ENCODE measurements around the gene ALPL.

ALPL gene

DNA sequence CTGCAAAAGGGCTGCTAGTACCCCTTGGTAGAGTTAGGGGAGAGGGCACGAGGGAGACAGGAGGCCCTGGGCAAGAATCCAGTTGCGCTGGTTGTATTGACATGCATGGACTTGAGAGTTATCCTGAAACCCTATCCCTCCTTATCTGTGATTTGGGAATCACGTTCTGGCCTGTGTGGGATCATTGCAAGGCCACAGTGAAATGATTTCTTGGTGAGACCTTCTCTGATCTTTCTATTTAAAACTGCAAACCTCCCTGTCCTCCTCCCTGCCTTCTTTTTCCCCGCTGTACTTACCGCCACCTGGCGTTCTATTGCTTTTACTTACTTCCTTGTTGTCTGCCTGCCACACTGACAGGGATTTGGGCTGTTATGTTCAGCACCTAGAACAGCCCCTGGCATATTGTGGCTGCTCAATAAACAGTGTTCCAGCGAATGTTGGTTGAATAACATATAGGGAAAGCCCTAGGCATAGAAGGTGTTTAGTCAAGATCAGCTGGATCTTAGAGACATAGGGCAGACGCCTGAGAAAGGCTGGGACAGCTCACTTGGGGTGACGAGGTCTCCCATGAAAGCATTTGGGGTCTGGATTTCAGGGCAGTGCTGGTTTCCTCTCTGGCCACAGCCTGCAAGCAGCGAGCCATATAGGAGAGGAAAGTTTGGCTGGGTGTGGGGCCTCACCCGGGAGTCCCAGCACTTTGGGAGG, 25.6 kb downstream of the ALPL start:
- Mint-ChIP-seq H3K4me3 (no peak overlapping the region), H3K27ac (no peak overlapping the region), H3K4me1 (no peaks in the 10 kb centered on the region), H3K36me3 (peaks cover under 1% of the 10 kb centered on the region), H3K9me3 (no peaks in the 10 kb centered on the region)
- DNase-seq (ENCODE audit: low spot score in 2 of 2): no peak
- no peak for ATAC-seq

DNA sequence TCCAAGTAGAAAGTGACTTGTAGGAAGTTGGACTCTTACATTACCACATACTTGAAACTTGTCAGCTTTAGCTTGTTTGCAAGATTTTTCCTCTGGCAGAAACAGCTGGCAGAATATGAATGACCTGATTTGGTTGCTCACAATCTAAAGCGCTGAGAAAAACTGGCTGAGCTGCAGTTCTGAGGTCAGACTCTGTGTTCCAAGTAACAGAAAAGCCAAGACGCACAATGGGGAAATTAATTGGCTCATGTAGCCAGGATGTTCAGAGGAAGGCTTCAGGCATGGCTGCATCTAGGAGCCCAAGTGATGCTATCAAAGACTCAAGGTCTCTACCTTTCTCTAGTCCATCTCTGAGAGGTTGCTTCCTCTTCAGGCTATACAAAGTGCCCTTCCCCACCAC, 27.0 kb downstream of the ALPL start:
- Mint-ChIP-seq H3K4me3 (no peak overlapping the region), H3K36me3 (no peaks in the 10 kb centered on the region), H3K4me1 (no peaks in the 10 kb centered on the region), H3K27ac (no peak overlapping the region), H3K9me3 (no peaks in the 10 kb centered on the region)
- no peak for ATAC-seq
- DNase-seq (ENCODE audit: low spot score in 2 of 2): no peak

DNA sequence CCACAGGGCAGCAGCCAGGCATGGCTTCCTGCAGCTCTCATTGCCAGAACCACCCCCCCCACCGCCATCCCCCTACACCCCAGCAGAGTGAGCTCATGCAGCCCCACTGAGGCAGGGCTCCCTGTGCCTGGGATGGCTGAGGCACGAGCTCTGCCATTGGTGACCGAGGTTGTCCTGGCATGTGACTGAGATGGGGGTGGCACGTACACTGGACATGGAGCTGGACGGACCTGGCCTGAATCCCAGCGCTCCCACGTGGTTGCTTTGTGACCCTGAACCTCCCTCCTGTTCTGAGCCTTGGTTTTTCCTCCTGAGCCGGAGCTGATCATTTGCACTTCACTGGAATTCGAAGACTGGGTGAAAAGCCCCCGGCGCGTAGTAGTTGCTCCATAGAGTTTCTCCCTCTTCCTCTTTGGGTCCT, 28.3 kb downstream of the ALPL start:
- no peak for ATAC-seq
- Mint-ChIP-seq H3K36me3 (no peaks in the 10 kb centered on the region), H3K4me1 (no peaks in the 10 kb centered on the region), H3K4me3 (no peak overlapping the region), H3K27ac (no peak overlapping the region), H3K9me3 (no peaks in the 10 kb centered on the region)
- no peak for DNase-seq (ENCODE audit: low spot score in 2 of 2)

DNA sequence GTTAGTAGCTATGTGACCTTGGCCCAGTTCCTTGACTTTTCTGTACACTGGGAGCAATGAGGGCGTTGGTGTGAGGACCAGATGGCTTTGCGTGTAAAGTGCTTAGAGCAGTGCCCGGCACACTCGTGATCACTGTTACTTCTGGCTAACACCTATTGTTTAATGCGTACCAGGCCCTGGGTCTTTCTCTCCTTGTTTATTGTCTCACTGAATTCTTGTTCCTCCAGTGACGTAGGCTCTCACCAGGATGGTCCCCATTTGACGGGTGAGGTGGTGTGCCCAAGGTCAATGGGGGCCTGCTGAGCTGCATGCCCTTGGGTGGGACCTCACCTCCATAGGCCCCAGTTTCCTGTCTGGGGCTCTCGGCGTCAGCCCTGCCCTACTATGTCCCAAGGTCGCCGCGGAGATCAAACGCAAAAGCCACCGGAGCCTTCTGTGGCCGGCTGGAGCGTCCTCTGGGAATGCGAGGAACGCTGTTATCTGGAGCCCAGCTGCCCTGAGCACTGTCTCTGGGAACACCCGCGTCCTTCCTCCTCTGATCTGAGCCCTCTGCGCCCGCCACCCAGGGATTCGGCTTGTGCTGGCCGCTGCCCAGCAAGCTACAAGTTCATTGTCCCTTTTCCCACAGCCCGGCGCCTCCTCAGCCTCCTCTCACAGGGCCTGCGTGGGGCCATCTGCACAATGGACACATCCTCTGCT, 28.9 kb downstream of the ALPL start:
- Mint-ChIP-seq H3K4me3 (no peak overlapping the region), H3K4me1 (no peaks in the 10 kb centered on the region), H3K9me3 (no peaks in the 10 kb centered on the region), H3K27ac (no peak overlapping the region), H3K36me3 (no peaks in the 10 kb centered on the region)
- no peak for ATAC-seq
- DNase-seq (ENCODE audit: low spot score in 2 of 2): no peak

DNA sequence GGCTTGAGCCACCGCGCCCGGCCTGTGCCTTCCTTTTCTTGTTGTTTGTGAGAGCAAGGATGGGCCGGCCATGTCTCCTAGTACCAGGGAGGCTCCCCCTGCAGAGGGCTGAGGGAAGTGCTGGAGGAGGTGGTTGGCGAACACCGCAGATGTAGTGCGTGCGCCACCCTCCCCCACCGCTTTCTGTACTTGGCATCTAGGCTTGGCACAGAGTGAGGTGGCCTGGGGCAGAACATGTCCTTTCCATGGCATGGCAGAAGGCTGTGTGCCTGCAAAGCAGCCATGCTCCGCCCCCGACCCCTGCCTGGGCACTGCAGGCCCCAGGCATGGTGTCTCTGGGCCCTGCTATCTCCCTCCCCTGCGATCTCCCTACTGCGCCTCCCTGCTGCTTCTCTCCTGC, 30.7 kb downstream of the ALPL start:
- no peaks in the 10 kb centered on the region for H3K4me1 Mint-ChIP-seq
- H3K9me3 Mint-ChIP-seq: no peaks in the 10 kb centered on the region
- H3K36me3 Mint-ChIP-seq: no peaks in the 10 kb centered on the region
- no peak overlapping the region for H3K4me3 Mint-ChIP-seq
- ATAC-seq: no peak
- no peak overlapping the region for H3K27ac Mint-ChIP-seq
- no peak for DNase-seq (ENCODE audit: low spot score in 2 of 2)

DNA sequence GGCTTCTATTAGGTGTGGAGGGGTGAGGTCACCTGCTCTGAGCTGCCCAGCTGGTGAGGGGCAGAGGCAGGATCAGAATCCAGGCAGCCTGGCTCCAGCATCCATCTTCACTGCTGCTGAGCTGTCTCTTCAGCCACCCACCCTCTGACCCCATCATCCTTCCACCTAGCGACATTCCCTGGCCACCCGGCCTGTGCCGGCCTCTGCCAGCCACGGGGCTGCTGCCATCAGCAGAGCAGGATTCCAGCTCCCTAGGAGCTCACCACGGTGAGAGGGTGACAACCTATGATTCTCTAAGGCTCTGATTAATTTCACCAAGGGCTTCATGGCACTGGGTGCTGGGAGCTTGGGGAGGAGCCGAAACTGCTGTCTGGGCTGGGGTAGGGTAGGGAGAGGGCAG, 32.1 kb downstream of the ALPL start:
- Mint-ChIP-seq H3K36me3 (no peaks in the 10 kb centered on the region), H3K4me1 (no peaks in the 10 kb centered on the region), H3K4me3 (no peak overlapping the region), H3K27ac (no peak overlapping the region), H3K9me3 (no peaks in the 10 kb centered on the region)
- DNase-seq (ENCODE audit: low spot score in 2 of 2): no peak
- ATAC-seq: no peak

DNA sequence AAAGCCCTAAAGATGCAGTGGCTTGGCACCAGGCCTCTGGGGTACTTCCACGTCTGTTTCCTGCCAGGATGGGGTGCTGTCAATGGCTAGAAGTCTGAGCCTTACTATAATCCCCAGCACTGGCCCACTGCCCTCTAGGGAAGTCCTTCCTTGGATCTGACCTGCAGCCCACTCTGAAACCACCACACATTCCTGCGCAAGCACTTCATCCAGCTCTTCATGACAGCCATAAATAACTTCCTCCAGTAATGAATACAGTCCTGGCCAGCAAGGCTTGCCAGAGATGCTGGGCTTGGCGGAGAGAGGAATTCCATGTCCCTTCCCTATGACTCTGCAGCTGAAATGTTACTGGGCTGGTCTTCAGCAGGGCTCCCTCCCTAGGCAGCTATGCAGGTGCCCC, 32.6 kb downstream of the ALPL start:
- DNase-seq (ENCODE audit: low spot score in 2 of 2) (no peak), ATAC-seq (no peak)
- no peaks in the 10 kb centered on the region for H3K4me1 Mint-ChIP-seq
- no peaks in the 10 kb centered on the region for H3K9me3 Mint-ChIP-seq
- H3K4me3 Mint-ChIP-seq: no peak overlapping the region
- H3K36me3 Mint-ChIP-seq: no peaks in the 10 kb centered on the region
- no peak overlapping the region for H3K27ac Mint-ChIP-seq

DNA sequence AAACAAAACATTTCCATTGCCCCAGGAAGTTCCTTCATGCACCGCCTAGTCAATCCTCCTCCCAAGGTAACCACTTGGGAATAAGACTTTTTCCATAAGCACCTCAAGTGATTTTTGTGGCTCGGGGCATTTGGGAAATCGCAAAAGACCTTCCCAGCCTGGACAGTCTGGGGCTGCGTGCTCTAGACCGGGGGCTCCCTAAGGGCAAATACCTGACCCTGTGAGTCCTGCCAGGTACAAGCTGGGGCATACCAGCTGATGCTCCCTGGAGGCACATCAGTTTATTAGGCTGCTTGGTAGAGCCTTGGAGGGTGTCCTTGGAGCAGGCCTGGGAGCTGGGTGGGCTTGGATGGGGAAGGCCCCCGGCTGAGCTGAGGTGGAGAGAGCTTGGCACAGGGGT, 34.4 kb downstream of the ALPL start:
- ATAC-seq: no peak
- DNase-seq (ENCODE audit: low spot score in 2 of 2): no peak
- H3K36me3 Mint-ChIP-seq: no peaks in the 10 kb centered on the region
- no peak overlapping the region for H3K27ac Mint-ChIP-seq
- no peak overlapping the region for H3K4me3 Mint-ChIP-seq
- H3K4me1 Mint-ChIP-seq: no peaks in the 10 kb centered on the region
- H3K9me3 Mint-ChIP-seq: no peaks in the 10 kb centered on the region

DNA sequence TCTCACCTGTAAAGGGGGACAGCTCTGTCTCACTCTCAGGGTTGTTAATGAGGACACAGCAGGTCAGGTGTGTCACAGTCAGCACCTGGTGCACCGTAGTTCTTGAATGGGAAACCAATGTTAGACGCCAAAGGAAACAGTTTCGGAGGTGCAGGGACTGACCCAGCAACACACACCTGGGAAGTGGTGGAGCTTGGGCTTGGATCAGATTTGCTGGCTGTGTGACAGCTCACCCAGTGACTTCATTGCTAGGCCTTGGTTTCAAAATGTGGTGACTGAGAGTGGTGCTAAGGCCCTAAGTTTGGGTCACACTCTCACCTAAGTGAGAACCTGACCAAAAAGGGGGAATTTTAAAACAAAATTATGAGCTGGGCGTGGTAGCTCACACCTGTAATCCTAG, 34.9 kb downstream of the ALPL start:
- Mint-ChIP-seq H3K9me3 (no peaks in the 10 kb centered on the region), H3K4me1 (no peaks in the 10 kb centered on the region)
- DNase-seq (ENCODE audit: low spot score in 2 of 2): no peak

DNA sequence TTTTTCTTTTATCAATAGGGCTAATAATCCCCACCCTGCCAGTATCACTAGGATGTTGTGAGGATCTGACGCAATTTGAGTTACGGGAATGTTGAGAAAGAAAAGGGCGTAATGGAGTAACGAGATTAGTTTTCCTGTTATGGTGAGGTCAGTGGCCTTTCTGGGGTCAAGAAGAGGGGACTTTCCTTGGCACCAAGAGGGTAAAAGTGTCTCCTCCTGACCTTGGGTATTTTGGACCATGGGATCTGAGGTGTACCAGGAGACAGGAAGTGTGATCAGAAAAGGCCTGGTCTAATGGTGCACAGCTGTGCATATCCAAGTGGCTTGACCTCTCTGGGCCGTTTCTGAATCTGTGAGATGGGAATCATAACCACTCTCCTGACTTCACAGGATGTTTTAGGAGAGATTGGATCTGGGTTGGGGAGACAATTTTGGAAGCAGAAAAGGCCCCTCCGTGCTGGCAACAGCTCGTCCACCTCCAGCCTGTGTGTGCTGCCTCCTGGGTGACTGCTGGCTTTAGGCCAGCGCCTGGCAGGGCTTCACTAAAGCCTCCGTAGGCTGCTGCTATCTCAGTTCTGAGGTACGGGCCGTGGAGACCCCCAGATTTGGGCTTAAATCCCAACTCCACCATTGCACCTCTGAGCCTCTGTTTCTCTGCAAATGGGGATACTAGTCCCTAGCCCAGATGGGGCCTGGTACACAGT, 37.1 kb downstream of the ALPL start:
- ATAC-seq (no peak), DNase-seq (ENCODE audit: low spot score in 2 of 2) (no peak)
- no peak overlapping the region for H3K4me3 Mint-ChIP-seq
- H3K36me3 Mint-ChIP-seq: no peaks in the 10 kb centered on the region
- H3K9me3 Mint-ChIP-seq: no peaks in the 10 kb centered on the region
- no peaks in the 10 kb centered on the region for H3K4me1 Mint-ChIP-seq
- H3K27ac Mint-ChIP-seq: no peak overlapping the region

More for the DNA sequence above, 34.9 kb downstream of the ALPL start:
- Mint-ChIP-seq H3K36me3 (no peaks in the 10 kb centered on the region), H3K4me3 (no peak overlapping the region), H3K27ac (no peak overlapping the region)
- ATAC-seq: no peak

DNA sequence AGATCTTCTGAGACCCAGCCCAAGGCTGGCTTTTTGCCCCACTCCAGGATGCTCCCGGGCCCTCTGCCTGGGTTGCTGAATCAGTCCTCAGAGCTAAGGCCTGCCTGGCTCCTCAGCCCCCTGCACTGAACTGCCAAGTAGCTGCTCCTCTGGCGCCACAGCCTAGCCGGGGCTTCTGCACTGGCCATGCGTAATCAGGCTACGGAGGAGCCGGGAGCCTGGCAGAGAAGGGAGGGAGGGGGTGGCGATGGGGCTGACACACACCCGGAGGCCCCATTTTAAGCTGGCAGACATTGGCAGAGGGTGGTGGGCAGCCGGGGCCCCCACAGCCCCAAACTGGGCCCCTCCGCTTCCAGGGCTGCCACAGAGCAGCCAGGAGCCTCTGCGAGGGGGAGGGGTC, 38.7 kb downstream of the ALPL start:
- Mint-ChIP-seq H3K4me3 (no peak overlapping the region), H3K4me1 (no peaks in the 10 kb centered on the region), H3K9me3 (no peaks in the 10 kb centered on the region), H3K36me3 (no peaks in the 10 kb centered on the region), H3K27ac (no peak overlapping the region)
- ATAC-seq: no peak
- DNase-seq (ENCODE audit: low spot score in 2 of 2): no peak

DNA sequence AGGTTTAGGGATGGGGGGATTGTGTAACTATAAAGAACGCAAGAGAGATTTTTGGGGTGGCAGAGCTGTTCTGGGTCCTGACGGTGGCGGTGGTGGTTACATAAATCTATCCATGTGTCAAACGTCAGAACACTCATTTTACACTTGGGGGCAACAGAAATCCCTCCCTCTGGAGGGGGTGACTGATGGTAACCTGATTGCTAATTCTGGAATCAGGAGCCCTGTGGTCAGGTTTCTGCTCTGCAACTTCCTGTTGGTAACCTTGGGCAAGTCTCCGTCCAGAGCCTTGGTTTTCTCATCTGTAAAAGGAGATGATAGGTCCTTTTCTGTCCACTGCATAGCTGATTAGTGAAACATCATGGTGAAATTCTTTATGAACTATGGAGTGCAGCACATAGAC, 40.9 kb downstream of the ALPL start:
- DNase-seq (ENCODE audit: low spot score in 2 of 2) (no peak), ATAC-seq (no peak)
- Mint-ChIP-seq H3K4me1 (no peaks in the 10 kb centered on the region), H3K36me3 (no peaks in the 10 kb centered on the region), H3K9me3 (no peaks in the 10 kb centered on the region), H3K27ac (no peak overlapping the region), H3K4me3 (no peak overlapping the region)

DNA sequence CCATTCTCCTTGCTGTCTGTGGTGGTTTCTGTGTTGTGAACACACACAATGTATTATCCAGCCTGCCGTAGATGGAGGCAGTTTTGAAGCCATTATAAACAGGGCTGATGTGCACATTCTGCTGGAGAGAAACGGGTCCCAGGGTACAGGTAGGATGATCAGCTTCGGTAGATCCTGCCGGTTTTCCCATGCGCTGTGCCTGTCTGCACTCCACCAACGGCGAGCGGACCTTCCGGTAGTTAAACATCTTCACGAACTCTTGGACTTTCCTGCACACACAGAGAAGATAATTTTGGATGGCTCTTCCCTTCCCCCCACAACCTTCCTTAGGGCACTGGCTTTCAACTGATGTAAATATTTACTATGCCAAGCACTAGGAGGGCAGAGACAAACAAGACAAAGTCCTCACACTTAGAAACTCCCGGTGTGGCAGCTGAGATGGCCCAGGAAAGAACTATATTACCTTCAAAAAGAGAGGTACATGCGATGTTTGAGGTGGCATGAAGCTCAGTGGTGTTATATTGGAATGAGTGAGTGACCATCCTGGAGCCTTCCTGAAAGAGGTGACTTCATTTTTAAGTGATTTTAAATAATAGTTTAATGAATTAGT, 41.7 kb downstream of the ALPL start:
- no peaks in the 10 kb centered on the region for H3K9me3 Mint-ChIP-seq
- ATAC-seq (no peak), DNase-seq (ENCODE audit: low spot score in 2 of 2) (no peak)
- no peak overlapping the region for H3K27ac Mint-ChIP-seq
- no peak overlapping the region for H3K4me3 Mint-ChIP-seq
- no peaks in the 10 kb centered on the region for H3K36me3 Mint-ChIP-seq
- H3K4me1 Mint-ChIP-seq: no peaks in the 10 kb centered on the region

DNA sequence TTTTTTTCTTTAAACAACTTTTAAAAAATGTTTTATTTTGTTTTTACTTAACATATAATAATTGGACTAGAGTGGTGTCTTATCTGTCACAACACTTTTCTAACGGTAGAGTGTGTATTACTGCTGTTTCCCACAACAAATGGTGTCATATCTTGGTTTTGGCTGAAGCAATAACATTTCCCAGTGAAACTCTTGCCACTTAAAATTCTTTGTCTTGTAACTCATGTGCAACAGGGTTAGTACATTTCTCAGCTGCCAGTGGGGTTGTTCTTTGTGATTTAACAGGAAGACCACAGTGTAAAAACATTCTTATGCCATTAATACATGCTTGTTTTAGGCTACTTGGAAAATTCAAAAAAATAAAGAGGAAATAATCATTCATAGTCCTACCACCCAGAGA, 43.5 kb downstream of the ALPL start:
- H3K9me3 Mint-ChIP-seq: no peaks in the 10 kb centered on the region
- H3K36me3 Mint-ChIP-seq: no peaks in the 10 kb centered on the region
- no peak overlapping the region for H3K27ac Mint-ChIP-seq
- no peak overlapping the region for H3K4me3 Mint-ChIP-seq
- no peak for ATAC-seq
- DNase-seq (ENCODE audit: low spot score in 2 of 2): no peak
- no peaks in the 10 kb centered on the region for H3K4me1 Mint-ChIP-seq

DNA sequence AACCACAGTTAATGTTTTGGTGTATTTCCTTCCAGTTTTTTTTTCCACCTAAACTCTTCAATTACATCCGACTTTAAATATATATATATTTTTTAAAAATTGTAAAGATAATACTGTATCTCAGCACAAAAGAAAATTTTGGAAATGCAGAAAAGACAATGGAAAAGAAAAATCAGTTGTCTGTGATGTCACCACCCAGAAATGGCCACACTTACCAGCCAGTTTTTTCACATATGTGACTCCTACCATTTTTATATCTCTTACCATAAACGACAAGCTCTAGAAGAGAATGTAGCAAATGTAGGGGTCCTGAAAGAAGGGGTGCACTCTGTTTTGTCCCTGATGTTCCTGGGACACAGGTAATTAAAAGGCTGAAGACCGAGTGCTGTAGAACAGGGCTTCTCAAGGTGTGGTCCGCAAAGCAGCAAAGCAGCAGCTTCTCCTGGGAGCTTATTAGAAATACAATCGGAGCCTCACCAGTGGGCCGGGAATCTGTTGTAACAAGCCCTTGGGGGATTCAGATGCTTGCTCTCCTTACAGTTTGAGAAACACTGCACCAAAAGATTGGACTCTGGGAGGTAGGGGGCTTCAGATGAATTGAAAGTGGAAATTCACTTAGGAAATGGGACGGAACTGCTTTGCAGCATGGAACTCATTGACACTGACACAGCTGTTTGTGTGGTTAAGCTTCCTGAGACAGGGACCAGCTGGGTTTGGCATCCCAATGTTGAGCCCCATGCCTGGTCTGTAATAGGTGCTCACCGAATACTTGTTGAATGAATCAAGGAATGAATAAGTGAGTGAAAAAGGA, 44.1 kb downstream of the ALPL start:
- ATAC-seq: no peak
- no peaks in the 10 kb centered on the region for H3K4me1 Mint-ChIP-seq

More for the DNA sequence above, 44.1 kb downstream of the ALPL start:
- no peak for DNase-seq (ENCODE audit: low spot score in 2 of 2)
- Mint-ChIP-seq H3K9me3 (no peaks in the 10 kb centered on the region), H3K4me3 (no peak overlapping the region), H3K36me3 (no peaks in the 10 kb centered on the region), H3K27ac (no peak overlapping the region)
